IPS-11a (cell line): Measurements from ENCODE around the gene ANKLE2.
"Not testable (repeated sequence)": the region's sequence is repeated elsewhere in the genome, so short reads cannot be mapped to it uniquely, and the experiment has no call there.

Experiments used
- H3K4me3 ChIP-seq: one replicate; pipeline ENCODE4 v1.5.1; 2013; ENCODE audit warnings: low read depth, low read length, control low read depth

Gene ANKLE2

DNA sequence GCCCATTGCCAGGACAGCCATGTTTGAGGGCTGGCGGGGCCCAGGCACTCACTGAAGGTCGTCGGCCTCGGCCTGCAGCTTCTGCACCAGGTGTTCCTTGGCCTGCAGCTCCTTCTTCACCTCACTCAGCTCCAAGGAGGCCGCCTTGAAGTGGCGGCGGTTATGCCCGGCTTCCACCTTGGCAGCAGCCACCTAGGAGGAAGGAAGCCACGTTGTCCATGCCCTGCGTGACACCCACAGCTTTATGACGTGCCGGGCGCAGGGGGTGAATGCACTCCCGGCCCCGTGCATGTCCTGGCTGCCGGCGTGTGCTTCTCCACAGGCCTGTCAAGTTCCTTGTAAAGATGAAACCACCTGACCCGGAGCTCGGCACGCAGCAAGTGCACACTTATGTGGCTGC, 16.0 kb upstream of the ANKLE2 start:
- H3K4me3 ChIP-seq: no peak overlapping the region

DNA sequence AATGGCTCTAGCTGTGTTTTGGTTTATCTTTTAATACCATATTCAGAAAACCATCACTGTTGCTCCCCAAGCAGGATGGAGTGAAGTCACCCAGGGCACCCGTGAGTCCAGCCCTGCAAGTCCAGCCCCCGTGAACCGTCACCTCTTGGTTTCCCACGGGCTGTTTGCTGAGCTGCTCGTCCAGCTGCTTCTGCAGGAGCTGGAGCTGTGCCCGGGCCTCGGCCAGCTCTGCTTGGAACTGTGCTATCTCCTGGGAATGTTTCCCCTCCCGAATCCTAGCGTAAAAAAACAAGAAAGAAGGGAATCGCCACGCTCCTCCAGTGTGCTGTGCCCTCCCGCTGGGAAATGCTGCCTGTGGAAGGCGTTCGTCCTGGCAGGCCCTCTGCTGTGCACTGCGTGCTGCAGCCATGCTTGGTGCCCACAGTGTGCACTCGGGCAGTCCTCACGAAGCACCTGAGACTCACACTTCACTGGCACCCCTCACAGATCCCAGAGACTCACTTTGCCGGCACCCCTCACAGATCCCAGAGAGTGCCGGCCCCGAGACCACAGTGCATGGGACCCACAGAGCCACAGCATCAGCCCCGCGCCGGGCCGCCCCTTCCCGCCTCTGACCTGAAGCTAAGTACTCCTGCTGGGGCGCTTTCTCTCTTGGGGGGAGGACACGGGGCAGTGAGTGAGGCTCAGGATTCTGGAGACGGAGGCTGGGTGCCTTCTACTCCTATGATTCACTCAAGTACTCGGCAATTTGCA, 15.4 kb upstream of the ANKLE2 start:
- H3K4me3 ChIP-seq: no peak overlapping the region

DNA sequence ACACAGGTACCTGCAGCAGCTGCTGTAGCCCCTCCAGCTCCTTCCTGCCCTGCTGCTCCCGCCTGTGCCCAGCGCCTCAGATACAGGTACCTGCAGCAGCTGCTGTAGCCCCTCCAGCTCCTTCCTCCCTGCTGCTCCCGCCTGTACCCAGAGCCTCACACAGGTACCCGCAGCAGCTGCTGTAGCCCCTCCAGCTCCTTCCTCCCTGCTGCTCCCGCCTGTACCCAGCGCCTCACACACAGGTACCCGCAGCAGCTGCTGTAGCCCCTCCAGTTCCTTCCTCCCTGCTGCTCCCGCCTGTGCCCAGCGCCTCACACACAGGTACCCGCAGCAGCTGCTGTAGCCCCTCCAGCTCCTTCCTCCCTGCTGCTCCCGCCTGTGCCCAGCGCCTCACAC, 14.6 kb upstream of the ANKLE2 start:
- not testable (repeated sequence) for H3K4me3 ChIP-seq

DNA sequence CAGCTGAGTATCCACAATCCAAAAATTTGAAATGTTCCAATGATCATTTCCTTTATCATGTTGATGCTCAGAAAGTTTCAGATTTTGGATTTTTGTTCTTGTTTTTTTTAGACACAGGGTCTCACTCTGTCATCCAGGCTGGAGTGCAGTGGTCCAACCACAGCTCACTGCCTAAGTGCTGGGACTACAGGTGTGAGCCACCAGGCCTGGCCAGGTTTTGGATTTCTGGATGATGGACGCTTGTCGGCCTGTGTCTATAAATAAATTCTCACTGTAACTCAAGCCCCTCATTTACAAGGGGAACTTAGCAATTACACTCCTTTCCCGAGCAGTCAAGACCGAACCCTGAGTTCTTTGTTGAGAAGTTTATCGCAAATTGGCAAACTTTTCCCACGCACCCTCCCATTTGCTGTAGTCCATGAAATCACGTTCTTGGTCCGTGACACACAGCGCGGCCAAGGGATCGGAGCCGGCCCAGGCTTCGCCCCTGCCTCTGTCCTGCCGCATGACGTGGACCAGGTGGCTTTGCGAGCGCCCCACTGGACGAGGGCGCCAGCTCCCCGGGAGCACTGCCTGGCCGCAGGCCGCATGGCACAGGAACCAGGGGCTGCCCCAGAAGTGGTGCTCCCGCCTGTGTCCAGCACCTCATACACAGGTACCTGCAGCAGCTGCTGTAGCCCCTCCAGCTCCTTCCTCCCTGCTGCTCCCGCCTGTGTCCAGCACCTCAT, 14.0 kb upstream of the ANKLE2 start:
- no peak overlapping the region for H3K4me3 ChIP-seq

DNA sequence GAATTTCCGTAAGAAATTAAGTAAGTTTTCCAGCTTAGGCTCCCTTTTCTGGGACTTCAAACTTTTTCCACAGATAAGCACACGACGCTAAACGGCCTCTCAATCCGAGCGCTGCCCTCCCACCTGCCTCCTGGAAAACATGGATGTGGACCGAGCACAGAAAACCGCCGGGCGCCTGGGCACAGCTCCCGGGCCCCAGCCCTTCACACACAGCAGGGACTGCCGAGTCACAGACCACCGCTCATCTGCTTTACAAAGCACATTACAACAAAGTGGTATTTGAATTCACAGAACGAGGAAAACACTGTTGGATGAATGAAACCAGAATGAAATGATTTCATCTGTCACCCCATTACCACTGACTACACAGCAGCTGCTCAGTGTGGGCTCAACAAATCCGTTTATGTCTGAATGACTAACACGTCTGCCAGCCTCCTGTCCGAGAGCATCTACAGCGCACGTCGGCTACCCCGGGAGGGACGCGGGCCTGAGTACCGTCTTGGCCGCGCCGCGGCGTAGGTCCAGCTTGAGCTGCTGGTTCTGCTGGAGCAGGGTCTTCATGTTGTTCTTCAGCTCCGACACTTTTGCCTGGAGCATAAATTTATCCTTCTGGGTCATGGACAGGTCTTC, 13.1 kb upstream of the ANKLE2 start:
- H3K4me3 ChIP-seq: no peak overlapping the region

DNA sequence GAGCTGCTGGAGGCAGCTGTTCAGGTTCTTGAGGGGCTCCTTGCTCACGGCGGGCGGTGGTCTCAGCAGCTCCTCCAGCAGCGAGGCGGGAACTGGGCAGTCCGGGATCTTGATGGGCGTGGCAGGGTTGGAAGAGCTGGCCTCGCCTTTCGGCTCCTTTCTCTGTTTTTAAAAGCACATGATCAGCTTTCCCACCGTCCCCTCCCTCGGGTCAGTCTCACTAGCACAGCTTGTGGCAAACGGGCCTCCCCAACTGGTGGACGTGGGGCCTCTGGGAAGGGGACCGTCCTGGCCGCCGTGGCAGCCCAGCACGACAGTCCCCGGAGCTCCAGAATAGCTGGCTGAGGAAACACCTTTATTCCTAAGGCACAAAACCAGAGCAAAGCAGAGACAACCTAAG, 12.5 kb upstream of the ANKLE2 start:
- no peak overlapping the region for H3K4me3 ChIP-seq

DNA sequence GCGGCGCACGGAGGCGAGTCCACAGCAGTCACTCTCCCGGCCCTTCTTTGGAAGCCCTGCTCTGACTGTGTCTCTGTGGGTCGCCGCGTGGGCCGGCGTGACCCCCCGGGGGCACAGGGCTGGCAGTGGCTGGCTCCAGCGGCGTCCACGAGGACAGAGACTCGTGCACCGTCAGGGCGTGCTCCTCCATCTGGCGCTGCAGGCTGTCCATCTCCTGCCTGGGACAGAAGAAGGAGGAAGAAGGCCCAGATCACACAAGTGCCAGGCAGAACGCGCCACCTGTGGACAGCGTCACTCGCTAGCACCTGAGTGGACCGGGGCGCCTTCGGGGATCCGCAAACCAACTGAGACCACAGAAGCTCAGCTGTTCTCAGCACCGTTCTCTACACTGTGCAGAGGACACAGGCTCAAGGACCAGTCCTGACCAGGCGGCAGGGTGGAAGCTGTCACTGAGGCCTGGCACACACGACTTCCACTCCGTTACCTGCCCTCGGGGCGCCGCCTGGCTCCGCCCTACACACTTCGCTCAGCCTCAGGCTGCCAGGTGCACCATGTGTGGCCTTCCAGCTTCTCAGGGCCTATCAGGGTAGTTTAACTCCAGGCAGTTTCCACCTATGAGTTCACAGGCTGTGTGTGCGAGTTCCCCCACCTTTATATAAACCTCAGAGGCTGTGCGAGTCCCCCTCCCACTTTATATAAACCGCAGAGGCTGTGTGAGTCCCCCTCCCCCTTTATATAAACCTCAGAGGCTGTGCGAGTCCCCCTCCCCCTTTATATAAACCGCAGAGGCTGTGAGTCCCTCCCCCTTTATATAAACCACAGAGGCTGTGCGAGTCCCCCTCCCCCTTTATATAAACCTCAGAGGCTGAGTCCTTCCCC, 11.7 kb upstream of the ANKLE2 start:
- no peak overlapping the region for H3K4me3 ChIP-seq

DNA sequence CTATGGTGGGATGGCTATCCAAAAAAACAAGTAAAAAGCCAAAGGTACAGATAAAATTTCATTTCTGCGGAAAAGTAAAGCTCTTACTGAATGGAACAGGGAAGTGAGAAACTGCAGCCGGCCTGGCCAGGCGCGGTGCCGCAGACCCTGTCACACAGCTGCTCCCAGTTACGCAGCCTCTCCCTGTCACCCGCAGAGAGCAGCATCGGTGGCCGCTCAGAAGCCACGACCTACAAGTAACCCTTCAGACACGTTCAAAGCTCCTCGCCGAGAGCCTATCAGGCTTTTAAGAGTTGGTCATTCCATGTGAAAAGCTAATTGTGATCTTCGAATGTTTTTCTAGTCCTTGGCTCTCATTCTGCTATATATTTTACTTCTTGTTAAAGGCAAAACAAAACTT, 11.0 kb upstream of the ANKLE2 start:
- H3K4me3 ChIP-seq: no peak overlapping the region

DNA sequence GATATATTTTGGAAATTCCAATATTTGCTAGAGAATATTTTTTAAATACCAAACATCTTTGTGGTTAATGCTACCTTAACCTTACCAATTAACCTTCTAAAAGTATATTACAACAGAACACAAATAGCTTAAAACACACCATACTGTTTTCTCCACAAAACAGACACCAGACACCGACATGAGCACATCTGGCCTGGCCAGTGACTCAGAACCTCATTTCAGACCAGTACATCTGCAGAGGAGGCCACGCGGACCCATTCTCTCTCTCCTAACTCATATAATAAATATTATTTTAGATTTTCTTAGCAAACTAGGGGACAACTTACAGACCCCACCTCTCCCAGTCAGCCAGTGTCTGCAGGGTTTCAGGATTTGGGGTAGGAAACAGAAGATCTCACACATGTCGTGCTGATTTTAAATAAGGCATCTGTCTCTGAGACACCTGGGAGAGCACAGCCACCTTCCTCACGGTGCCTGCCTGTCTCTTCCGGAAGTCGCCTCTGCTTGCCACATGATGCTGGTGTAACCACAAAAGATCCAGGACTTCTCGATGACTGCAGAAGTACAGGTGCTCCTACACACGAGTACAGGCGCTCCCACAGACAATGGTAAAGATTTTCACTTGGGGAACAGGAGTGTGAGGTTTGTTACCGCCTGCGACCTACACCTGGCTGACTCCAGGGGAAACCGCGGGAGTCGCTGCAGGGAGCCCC, 9.7 kb upstream of the ANKLE2 start:
- no peak overlapping the region for H3K4me3 ChIP-seq

DNA sequence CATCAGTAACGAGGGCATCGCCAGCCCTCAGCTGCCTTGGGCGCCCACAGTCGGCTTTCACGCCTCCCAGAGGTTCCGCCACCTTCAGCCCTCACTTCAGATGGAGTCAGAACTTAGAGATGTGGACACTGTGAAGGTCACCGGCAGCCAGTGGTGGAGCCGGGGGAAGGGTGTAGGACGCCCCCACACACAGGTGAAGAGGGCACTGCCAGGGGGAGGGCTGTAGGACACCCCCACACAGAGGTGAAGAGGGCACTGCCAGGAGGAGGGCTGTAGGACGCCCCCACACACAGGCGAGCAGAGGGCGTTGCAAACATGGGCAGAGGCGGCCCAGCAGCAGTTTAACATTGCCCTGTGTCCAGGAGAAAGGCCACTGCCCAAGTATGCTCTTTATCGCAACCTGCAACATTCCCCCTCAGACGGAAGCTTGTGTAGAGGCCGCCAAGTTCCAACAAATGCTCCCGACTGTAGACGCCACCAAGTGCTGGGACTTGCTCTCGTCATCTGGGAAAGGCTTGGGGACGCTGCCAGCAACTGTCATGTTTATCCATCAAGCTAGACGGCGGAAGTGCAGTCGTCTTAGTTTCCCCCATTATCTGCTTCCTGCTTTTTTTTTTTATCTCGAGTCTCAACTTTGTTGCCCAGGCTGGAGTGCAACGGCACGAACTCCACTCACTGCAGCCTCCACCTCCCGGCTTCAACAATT, 4.9 kb upstream of the ANKLE2 start:
- H3K4me3 ChIP-seq: no peak overlapping the region

DNA sequence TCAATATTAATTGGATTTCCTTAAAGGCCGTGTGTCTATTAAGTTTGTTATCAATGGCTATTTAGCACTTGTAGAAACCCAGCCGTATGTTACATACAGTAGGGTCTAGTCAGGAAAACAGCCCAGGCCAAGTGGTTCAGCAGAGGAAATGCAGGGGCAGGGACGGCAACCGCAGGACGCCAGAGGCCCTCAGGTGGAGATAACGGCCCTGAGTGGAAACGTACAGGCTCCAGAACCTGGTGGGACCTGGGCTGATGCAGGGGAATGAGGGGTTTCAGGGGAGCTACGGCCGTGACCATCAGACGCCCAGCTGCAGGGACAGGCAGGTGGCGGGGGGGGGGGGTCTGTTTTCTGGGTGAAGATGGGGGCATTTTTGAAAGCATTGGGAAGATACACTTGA, 3.7 kb upstream of the ANKLE2 start:
- no peak overlapping the region for H3K4me3 ChIP-seq

DNA sequence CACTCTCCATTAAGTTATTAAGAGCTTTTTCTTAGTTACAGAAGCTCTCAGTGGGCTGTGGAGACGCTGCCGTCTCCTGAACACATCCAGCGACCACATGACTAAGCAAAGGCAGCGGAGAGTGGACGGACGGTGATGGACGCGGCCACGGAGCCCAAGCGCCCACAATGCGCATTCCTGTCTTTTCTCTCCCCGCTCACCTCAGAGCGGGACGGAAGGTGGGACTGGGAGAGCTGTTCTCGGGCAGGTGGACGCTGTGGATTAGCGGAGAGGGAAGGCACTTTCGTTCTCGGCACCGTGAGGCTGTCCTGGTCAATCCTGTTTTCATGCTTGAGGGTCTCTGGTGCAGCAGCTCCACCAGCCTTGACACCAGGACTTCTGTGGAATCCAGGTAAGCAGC, 2.6 kb upstream of the ANKLE2 start:
- H3K4me3 ChIP-seq: no peak overlapping the region

DNA sequence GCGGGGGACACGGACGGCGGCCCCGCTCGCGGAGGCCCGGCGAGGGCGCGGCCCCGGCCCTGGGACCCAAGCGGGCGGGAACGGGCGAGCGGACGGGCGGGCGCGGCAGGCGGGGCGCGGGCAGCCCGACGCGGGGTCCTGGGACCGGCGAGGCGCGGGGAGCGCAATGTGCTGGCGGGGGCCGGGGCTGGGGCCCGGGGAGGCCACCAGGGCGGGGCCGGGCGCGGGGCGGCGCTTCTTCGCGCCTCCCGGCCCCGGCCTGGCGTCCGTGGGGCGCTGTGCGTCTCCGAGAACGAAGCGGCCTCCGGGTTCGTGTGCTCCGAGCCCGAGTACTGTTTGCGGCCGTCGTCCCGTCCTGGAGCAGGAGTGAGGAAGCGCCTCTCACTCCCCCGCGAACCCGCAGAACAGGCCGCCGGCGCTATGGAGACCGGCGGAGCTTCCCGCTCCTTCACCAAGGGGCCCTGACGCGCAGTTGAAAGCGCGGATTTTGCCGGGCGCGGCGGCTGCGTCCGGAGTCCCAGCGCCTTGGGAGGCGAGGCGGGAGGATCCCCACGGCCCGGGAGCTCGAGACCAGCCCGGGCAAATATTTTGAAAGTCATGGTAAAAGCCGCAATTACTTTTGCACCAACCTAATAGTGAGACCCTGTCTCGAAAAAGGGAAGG, 420 bp upstream of the ANKLE2 start:
- H3K4me3 ChIP-seq: peak overlapping the region; percentile 39

DNA sequence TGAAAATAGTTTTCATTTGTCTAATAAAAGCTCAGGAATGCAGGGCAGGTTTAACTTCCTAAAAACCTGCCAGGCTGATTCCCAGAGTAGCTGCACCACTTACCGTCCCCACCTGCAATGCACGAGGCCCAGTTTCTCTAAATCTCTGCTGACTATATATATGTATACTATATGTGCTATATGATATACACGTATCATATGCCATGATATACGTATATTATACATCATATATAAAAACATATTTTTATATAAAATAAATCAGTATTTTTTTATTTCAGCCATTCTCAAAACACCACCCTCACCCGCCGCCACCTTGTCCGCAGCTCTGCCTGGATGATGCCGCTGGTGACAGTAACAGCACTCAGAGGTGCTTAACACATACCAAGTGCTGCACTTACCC, 2.3 kb downstream of the ANKLE2 start:
- H3K4me3 ChIP-seq: no peak overlapping the region

DNA sequence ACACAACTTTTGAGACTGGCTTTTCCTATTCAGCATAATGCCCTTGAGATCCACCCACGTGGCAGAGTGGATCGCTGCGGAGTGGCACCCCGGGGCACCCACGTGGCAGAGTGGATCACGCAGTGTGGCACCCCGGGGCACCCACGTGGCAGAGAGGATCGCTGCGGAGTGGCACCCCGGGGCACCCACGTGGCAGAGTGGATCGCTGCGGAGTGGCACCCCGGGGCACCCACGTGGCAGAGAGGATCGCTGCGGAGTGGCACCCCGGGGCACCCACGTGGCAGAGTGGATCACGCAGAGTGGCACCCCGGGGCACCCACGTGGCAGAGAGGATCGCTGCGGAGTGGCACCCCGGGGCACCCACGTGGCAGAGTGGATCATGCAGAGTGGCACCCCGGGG, 2.8 kb downstream of the ANKLE2 start:
- not testable (repeated sequence) for H3K4me3 ChIP-seq

DNA sequence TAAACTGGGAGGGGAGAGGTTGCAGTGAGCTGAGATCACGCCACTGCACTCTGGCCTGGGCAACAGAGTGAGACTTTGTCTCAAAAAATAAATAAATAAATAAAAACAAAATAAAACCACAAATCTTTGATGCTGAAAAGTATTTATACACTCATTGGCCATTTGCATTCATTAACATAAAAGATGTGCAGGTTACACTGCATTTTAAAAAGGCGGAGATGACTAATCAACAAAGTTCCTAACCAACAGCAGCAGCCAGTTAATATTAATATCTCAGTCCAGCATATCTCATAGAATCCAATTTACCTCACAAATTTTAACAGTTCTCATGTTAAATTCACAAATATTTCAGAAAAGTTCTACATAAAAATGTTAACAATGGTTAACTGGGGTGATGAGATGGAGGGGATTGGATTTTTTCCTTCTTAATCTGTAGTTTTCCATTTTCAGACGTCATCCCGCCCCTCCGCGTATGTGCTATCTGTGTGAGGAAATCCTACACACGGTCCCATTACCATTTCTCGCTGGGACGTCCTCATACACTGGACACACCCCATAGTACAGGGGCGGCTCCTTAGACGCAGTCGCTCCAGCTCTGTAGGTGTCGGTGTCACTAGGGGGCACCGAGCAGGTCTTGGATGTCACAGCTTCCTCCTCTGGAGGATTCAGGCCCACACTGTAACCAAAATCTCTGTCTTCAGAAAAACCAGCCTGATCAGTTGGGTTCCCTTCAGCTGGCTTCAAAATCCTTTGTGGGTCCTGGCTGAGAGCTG, 7.3 kb downstream of the ANKLE2 start:
- H3K4me3 ChIP-seq: no peak overlapping the region

DNA sequence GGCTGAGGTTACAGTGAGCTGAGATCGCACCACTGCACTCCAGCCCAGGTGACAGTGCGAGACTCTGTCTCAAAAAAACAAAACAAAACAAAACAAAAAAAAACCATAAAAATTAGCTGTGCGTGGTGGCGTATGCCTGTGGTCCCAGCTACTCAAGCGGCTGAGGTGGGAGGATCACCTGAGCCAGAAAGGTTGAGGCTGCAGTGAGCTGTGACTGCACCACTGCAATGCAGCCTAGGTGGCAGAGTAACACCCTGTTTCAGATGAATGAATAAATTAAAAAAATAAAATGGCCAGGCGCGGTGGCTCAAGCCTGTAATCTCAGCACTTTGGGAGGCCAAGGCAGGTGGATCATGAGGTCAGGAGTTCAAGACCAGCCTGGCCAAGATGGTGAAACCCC, 8.0 kb downstream of the ANKLE2 start:
- H3K4me3 ChIP-seq: not testable (repeated sequence)

DNA sequence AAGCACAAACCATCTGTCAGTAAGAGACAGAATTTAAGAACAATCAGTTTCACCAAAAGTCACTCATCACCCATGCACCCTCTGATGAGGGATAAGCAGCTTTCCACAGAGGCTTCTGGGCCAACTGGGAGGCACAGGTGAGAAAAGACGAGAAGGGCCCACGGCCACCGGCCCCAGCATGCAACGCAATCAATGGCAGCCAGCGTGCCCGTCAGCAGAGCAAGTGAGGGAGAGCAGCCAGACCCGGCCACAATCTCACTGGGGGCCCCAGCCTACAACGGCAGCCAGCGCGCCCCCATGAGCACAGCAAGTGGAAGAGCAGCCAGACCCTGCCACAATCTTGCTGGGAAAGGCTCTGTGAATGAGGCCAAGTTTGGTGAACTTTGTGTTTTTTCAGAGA, 13.3 kb downstream of the ANKLE2 start:
- no peak overlapping the region for H3K4me3 ChIP-seq

DNA sequence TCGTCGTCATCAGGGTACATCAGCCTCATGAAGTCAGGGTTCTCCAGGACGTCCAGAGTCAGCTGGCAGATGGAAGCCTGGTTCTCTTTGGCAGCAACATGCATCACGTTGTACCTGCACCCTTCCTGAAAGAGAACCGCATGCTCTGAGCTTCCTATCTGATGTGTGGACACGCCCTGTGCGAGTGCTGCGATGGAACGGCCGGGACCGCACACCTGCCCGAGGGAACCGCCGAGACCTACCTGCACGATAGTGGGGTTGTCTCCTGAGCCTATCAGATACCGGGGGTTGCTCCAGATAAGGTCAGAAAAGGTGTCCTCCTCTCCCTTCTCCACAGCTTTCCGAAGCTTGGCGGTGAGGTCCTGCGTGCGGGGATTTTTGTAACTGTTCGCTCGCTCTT, 13.7 kb downstream of the ANKLE2 start:
- no peak overlapping the region for H3K4me3 ChIP-seq
